Activated CD4-positive, alpha-beta T cell treated with anti-CD3 and anti-CD28 coated beads for 24 hours (primary cell): Measurements from ENCODE around the gene CNDP1.
"Not testable (repeated sequence)": the region's sequence is repeated elsewhere in the genome, so short reads cannot be mapped to it uniquely, and the experiment has no call there.

Experiments used
- DNase-seq, 2 donors: peaks; one replicate each; pipeline ENCODE4 v3.0.0-alpha.2; 2020; ENCODE audit warnings: low read depth in 2 of 2

CNDP1 gene

DNA sequence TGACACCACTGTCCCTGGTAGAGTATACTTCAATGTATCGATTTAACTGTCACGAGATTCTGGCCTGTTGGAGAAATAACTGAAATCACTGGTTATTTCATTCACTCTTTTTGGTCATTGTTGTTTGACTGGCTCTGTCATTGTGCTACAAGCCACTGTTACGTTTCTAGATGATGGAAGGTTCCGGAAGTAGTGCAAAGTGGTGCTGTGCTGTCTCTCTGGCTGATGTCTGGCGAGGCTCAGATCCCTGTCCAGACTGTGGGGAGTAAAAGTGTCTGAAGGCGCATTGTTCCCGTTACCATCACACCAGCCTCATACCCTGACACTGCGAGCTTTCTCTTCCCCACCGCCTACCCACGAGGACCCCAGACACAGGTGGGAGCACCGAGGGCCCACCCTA is 11.7 kb downstream of the CNDP1 start:
- DNase-seq: no peak

DNA sequence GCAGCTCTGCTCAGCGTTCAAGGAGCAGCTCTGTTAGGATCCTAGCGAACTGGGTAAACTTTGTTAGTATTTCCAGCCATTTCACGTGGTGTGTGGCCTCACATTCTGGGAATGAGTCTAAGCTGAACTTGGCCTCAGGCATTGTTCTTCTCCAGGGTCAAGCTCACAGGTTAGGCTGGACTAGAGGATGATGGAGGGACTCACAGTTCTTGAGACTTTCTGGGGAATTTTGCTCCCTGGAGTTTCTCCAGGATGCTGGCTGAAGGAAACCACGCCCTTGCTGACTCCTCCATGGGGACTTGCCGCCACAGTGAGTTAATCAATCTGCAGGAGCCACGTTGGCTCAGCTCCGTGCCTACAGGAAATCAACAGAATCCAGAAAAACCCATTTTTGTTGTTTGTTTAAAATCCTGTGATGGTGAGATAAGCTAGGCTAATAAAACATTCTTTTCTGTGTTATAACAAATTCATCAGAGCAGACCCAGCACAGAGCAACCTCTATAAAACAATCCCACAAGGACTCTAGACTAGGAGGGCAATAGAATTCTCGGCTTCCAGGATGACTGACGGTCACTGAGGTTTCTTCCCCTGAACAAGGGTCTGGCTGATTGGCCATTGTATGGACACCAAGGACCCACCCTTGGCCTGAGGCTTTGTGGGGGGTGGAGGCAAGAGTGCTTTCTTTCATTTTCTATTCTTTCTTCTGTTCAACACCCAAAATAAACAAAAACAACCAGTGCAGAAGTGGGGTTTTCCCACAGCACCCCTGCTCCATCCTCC is 12.6 kb downstream of the CNDP1 start:
- DNase-seq: no peak

DNA sequence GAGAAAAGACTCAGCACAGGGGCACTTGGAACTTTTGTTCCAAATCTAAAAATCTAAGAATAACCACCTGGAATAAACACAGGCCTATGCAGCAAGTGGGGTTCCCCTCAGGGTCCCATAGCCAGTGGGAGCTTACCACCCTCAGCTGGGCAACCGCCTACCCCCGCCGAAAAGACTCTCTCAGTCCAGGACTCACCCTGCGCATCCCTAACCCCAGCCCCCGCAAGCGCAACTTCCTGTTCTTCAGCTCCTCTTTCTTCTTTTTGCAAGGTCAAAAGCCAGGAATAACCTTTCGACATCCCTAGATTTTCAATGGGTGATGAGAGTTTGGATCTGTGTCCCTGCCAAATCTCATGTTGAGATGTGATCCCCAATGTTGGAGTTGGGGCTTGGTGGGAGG is 13.6 kb downstream of the CNDP1 start:
- no peak for DNase-seq

DNA sequence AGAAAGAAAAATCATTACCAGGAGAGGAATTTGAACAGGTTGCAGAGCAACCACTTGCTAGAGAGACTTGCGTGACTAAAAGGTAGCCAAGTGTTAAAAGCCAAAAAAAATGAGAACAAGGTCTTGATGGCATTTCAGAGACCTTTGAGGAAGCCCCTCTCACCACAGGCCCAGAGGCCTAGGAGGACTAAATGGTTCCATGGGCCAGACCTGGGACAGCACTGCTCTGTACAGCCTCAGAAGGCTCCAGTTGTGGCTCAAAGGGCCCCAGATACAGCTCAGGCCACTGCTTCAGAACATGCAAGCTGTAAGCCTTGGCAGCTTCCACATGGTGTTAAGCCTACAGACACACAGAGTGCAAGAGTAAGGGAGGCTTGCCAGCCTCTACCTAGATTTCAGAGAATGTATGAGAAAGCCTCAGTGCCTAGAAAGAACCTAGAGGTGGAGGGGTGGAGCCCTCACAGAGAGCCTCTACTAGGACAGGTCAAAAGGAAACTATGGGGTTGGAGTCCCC is 15.3 kb downstream of the CNDP1 start:
- DNase-seq: no peak

DNA sequence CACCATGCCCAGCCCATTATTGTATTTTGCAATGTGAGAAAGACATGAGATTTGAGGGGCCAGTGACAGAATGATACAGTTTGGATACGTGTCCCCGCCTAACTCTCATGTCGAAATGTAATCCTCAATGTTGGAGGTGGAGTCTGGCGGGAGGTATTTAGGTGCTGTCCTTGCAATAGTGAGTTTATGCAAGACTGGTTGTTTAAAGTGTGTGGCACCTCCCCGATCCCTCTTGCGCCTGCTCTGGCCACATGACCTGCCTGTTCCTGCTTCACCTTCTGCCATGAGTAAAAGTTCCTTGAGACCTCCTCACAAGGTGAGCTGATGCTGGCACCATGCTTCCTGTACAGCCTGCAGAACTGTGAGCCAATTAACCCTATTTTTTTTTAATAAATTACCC is 16.6 kb downstream of the CNDP1 start:
- DNase-seq: no peak

DNA sequence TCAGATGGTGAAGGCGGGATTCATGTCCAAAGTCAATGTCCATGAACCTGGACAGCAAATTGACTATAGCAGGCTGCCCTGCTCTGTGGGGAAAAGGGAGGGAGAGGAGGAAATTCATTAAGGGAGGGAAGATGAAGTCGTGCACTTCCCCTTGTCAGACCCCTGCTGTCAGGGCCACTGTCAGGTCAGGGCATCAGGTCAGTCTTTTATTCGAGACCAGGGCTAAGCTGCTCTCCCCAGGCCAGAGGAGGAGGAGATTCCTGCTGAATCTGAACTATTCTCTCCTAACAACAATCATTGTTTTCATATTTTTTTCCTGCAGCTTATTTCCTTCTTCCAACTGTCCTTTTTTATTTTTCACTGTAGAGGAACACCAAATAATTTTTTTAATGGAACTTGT is 17.2 kb downstream of the CNDP1 start:
- DNase-seq: no peak

DNA sequence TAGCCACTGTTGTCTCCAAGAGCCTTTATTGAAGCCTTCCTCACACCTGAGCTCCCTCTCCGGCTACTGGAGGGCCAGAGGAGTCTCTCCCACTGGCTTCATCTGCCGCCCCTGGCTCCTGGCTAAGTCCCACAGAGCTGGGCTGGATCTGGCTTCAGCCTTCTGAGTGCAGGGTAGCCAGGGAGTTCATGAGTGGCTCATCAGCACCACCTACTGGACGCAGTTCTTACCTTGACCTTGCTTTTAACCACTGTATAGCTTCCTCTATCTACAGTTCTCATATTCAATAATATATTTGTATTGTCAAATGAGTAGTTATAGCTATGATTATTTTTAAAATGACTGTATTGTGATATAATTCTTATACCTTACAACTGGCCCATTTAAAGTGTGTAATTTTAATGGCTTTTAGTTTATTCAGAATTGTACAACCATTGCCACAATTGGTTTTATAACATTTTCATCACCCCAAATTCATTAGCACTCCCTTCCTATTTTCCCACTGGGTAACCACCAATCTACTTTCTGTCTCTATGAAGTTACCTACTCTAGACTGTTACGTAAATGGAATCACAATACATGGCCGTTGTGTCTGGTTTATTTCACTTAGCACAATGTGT is 17.7 kb downstream of the CNDP1 start:
- DNase-seq: peak; percentile 55 to 71

DNA sequence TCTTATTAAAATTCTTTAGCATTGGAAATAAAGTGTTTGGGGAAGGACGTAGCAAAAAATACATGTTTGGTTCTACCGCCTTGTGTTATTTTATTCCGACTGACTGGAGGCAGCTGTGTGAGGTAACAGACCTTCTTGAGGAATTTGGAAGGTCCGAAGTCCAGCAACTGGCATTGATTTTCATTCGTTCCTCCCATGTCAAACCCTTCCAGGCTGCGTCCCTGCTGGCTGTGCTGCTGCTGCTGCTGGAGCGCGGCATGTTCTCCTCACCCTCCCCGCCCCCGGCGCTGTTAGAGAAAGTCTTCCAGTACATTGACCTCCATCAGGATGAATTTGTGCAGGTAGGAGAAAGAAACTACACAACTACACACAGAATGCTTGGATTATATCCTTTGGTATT is 21.8 kb downstream of the CNDP1 start:
- DNase-seq: no peak

DNA sequence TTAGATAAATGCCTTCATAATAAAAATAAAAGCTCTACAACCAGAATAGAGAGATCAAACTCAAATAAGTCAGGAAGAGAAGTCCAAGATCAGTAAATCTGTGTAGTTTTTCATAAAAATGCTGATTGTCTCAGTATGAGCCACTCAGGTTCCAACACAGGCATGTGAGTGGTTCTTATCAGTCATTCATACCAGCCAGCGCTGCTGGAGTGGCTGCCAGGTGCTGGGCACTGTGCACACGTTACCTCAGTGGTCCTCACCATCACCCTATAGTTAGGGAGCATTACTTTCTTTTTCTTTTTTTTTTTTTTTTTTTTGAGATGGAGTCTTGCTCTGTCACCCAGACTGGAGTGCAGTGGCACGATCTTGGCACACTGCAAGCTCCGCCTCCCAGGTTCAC is 23.8 kb downstream of the CNDP1 start:
- no peak for DNase-seq

DNA sequence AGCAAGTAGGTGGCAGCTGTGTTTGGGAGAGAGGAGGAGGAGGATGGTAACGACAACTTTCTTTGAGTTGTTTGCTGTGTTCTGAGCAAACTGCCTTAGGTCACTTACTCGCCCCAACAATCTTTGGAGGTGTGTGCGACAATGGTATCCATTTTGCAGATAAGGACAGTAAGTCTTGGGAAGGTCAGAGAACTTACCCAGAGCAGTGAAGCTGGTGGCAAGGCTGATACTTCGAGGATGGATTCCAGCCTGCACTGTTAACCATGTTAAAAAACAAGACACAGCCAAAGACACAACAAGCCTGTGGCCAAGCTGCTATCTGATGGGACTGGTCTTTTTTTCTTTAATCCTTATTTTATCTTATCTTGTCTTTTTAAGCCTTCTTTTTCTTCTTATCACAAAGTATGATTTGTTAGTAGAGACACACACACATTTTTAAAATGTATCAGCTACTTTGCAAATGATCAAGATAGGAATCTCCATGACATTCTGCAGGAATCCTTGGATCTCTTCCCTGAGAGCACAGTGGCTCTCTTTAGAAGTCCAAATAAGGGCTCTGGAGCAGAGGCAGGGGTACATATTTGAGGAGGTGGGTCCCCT is 27.9 kb downstream of the CNDP1 start:
- no peak for DNase-seq

DNA sequence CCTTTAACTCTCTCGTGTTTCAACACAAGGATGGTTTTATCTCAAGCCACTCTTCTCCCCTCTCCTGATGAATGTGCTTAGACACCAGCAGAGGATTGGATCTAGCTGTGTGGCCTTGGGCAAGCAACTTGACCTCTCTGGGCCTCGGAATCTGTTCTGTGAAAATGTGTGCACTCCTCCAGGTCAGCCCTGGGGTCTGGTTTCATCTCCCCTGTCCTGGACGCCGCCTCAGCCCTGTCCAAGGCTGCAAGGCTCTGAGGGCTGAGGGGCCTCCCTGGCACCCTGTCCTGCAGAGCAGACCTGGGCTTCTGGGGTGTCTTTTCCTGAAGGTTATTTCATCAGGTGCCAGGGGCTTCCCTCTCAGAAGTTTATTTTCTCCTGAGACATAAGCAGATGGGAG is 28.5 kb downstream of the CNDP1 start:
- DNase-seq: no peak

DNA sequence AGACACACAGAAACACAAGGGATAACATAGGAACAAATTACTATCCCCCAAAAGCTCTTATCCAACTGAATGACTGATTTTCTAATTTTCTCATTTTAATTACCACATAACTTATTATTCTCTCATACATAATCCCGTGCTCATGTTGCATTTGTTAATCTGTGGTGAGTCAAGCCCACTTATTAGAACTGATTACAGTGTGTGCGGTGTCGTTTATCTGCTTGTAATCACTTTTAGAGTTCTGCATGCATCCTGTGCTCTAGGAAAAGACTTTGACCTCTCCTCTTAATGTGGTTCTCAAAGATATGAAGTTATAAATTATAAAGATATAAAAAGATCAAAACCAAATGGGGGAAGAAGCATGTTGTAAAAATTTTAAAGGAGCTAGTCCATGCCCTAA is 29.7 kb downstream of the CNDP1 start:
- DNase-seq: no peak

DNA sequence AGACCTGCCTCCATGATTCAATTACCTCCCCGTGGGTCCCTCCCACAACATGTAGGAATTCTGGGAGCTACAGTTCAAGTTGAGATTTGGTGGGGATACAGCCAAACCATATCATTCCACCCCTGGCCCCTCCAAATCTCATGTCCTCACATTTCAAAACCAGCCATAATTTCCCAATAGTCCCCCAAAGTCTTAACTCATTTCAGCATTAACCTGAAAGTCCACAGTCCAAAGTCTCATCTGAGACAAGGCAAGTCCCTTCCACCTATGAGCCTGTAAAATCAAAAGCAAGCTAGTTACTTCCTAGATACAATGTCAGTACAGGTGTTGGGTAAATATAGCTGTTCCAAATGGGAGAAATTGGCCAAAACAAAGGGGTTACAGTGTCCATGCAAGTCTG is 30.9 kb downstream of the CNDP1 start:
- not testable (repeated sequence) for DNase-seq

DNA sequence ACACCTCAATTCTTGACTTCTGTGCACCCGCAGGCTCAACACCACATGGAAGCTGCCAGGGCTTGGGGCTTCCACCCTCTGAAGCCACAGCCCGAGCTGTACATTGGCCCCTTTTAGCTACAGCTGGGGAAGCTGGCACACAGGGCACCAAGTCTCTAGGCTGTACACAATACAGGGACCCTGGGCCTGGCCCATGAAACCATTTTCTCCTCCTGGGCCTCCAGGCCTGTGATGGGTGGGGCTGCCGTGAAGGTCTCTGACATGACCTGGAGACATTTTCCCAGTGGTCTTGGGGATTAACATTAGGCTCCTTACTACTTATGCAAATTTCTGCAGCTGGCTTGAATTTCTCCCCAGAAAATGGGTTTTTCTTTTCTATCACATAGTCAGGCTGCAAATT is 31.7 kb downstream of the CNDP1 start:
- not testable (repeated sequence) for DNase-seq

DNA sequence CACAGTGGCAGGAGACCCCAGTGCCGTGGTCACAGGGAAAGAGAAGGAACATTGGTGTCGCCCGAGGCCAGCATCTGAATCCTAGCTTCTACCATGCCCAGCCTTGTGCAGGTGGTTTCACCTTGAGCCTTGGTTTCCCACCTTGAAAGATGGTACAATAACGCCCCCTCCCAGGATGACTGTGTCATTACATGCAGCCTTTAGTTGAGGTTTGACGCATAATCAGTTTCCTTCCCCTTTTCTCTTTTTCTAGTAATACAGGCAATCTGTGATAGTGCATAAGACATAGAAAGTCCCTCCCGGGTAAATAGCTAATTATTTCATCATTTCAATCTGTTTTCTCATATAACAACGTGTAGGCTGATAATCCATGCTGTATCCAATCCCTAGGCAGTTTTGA is 33.5 kb downstream of the CNDP1 start:
- DNase-seq: no peak

DNA sequence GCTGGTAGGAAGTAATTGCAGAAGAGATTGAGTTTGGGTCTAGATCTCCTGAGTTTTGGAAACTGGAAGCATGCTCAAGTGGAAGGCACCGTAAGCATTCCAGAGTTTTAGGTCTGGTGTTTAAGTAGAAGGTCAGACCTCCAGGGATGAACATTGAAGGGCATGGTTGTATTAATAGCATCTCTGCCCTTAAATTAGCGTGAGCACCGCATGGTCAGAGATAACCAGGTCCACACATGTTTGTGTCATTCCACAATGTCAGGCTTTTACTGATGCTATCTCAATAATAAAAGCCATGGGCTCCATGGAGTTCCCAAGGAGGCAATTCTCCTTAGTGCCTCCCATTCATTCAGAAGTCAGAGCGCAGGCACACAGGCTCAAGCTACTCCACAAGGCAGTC is 35.1 kb downstream of the CNDP1 start:
- DNase-seq: no peak

DNA sequence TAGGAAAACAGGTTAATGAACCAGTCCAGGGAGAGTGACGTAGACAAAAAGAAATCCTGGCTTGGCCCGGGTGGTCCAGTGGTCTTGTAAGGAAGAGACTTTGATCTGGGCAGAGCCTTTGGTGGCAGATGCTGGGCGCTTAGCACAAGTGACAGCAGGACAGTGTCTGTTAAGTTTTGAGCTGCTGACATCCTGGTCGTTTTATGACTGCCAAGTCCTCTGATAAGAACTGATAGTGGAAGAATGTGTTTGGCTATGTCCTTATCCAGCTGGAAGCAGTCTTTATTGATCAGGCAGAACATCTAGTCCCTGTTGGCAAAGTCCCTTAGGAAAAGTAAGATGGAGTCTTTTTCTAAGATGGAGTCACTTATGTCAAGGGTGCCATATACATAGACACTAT is 36.0 kb downstream of the CNDP1 start:
- DNase-seq: no peak

DNA sequence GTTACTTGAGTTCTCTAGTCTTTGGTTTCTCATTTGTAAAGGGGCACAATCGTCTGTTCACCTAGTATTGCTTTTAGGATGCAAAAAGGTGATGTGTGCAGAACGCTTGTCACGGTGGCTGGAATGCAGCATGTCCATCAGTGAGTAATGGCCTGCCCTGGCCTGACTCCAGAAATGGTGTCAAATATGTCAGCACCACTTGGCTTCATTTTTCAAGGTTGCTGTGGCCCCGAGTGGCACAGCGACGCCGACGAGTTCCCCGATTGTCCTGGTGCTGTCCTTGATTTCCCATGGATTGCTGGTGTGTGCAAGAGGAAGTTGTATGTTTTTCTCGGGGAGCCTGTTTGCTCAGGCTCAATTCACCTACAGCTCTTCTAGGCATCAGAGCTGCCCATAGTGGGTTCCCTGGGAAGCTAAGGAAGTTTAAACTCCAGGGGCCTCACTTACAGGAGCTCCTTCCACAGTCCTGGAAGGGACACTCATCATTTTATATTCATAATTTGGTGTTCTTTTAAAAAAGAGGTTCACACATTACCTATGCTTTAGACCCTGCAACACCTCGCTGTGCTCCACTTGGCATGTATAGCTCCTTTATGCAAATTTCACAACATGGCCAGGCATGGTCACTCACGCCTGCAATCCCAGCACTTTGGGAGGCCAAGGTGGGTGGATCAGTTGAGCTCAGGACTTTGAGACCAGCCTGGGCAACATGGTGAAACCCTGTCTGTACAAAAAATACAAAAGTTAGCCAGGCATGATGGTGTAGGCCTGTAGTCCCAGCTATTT is 37.8 kb downstream of the CNDP1 start:
- DNase-seq: no peak

DNA sequence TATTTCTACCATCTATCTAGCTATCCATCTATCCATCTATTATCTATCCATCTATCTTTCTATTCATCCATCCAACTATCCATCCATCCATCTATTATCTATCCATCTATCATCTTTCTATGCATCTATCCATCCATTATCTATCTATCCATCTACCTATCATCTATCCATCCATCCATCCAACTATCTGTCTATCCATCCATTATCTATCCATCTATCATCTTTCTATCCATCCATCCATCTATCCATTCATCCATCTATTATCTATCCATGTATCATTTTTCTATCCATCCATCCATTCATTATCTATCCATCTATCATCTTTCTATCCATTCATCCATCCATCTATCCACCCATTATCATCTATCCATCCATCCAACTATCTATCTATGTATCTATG is 38.8 kb downstream of the CNDP1 start:
- no peak for DNase-seq

DNA sequence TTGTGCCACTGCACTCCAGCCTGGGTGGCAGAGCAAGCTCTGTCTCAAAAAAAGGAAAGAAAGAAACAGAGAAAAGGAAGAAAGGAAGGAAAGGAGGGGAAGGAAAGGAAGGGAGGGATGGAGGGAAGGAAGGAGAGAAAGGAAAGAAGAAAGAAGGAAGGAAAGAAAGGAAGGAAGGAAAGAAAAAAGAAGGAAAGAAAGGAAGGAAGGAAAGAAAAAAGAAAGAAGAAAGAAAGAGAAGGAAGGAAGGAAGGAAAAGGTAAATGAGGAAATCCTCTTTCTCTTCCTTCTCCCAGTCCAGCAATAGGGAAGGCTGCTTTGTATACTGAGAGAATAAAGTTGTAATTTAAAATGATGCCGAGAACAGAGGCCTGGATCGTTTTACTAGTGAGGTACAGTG is 40.6 kb downstream of the CNDP1 start:
- DNase-seq: no peak

DNA sequence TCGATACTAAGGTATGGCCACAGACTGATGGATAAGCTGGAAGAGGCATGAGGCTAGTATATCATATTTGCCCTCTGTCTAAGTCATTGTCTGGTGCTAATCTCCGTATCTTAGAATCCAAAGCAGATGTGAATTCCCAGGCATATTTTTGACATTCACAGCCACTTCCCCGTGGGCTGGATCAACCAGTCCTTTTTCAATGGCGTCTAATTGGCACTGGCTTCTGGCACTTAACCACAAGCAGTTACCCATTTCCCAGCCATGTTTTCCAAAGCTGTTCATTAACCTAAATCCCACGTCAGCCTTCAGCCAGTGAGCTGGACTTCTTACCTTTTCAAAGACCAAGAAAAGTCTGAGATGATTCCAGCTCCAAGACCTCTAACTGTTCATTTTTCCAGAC is 42.7 kb downstream of the CNDP1 start:
- DNase-seq: no peak

DNA sequence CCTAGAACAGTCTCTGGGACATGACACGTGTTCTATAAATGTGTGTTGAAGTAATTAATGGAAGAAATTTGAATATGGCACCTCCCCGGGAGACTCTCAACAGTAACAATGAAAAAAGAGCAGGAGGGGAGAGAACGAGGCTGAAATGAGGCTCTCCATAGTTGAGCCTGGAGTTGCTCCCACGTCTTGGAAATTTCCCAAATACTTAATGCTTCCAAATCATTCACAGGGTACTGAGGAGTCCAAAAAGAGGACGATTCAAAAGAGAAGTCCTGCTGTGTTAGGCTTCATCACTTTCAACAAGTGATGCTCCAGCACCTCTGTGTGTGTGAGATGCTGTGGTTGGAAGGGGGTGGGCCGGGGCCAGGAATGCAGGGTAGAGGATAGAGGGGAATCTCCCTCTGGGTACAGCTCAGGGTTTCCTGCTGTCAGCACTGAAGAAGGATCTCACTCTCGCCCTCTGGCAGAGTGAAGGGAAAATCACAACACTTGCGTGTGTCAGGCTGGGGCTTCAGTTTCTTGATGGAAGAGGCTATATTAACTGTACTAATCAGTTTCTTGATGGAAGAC is 45.3 kb downstream of the CNDP1 start:
- DNase-seq: no peak
